Fibroblast of lung (primary cell): Measurements from ENCODE around the gene MEF2A. TPM values are rescaled to one million over a fixed set of nuclear protein-coding genes. Genes with fewer than 3 reads are reported as not detected.
A peak's percentile ranks its signal among the peaks of the same experiment; 100 is the strongest.

Source experiments
- DNase-seq, 2 donors: peaks; one replicate each; pipeline versions ENCODE4 v3.0.0 to v3.0.0-alpha.2; 2010; ENCODE audit warnings: low read depth in 2 of 2
- H2AFZ ChIP-seq: 2 replicates; pipeline ENCODE4 v1.5.1; 2012; ENCODE audit warnings: low read length, control low read depth, inconsistent platforms
- H3K27ac ChIP-seq: 2 replicates; pipeline ENCODE4 v1.5.1; 2011; ENCODE audit warnings: low read length, control low read depth; ENCODE audit not compliant: insufficient read depth
- H3K27me3 ChIP-seq: 2 replicates; pipeline ENCODE4 v1.5.1; 2011; ENCODE audit warnings: mild to moderate bottlenecking, low read length; ENCODE audit not compliant: control insufficient read depth, insufficient read depth
- H3K36me3 ChIP-seq: 2 replicates; pipeline ENCODE4 v1.5.1; 2011; ENCODE audit warnings: low read length; ENCODE audit not compliant: control insufficient read depth, insufficient read depth
- H3K4me1 ChIP-seq: 2 replicates; pipeline ENCODE4 v1.5.1; 2011; ENCODE audit warnings: low read length; ENCODE audit not compliant: control insufficient read depth, insufficient read depth; ENCODE audit errors: extremely low read depth
- H3K4me2 ChIP-seq: 2 replicates; pipeline ENCODE4 v1.5.1; 2011; ENCODE audit warnings: low read length, control low read depth; ENCODE audit not compliant: insufficient read depth; ENCODE audit errors: extremely low read depth
- H3K4me3 ChIP-seq, 4 experiments: fragments of 200-600 bp in 1 of 4; sonication (generic) in 1 of 4; replicated peaks in 1 of 4; 2 replicates each; pipeline ENCODE4 v1.5.1; 2011 to 2016; ENCODE audit warnings: low read length in 4 of 4, low read depth in 3 of 4, mild to moderate bottlenecking in 3 of 4, control low read depth in 2 of 4, inconsistent platforms in 1 of 4, mixed read lengths in 1 of 4; ENCODE audit not compliant: insufficient read depth in 1 of 4; ENCODE audit errors: control extremely low read depth in 1 of 4
- H3K79me2 ChIP-seq: 2 replicates; pipeline ENCODE4 v1.5.1; 2012; ENCODE audit warnings: mild to moderate bottlenecking, low read length, inconsistent platforms; ENCODE audit not compliant: control insufficient read depth, insufficient read depth
- H3K9ac ChIP-seq: 2 replicates; pipeline ENCODE4 v1.5.1; 2011; ENCODE audit warnings: mild to moderate bottlenecking, low read length, control low read depth; ENCODE audit not compliant: insufficient read depth
- H3K9me3 ChIP-seq: 2 replicates; pipeline ENCODE4 v1.5.1; 2012; ENCODE audit warnings: low read depth, low read length; ENCODE audit not compliant: control insufficient read depth, insufficient read depth
- H4K20me1 ChIP-seq: 2 replicates; pipeline ENCODE4 v1.5.1; 2011; ENCODE audit warnings: low read length; ENCODE audit not compliant: control insufficient read depth, insufficient read depth; ENCODE audit errors: extremely low read depth
- CTCF ChIP-seq, 2 donors: IDR thresholded peaks in 1 of 2; conservative IDR thresholded peaks in 1 of 2; 1 replicate in 1 of 2; 2 replicates in 1 of 2; pipeline ENCODE4 v1.5.1; 2011 to 2012; ENCODE audit warnings: low read length in 2 of 2, control low read depth in 1 of 2, inconsistent platforms in 1 of 2, low read depth in 1 of 2, mild to moderate bottlenecking in 1 of 2
- EZH2 ChIP-seq: IDR thresholded peaks from 2 replicates; pipeline ENCODE4 v1.5.1; 2012; ENCODE audit warnings: low read length, control low read depth, mild to moderate bottlenecking; ENCODE audit errors: missing control alignments
- polyA plus RNA-seq, 2 donors: library from polyadenylated mRNA; depleted of rRNA in 1 of 2; stranded (reverse) in 1 of 2; unstranded in 1 of 2; fragments of >200 nt; gene quantifications; 2 replicates each; pipeline ENCODE4 v1.2.1, GENCODE V29; 2011 to 2012; ENCODE audit warnings: missing spikeins in 1 of 2
- total RNA-seq: library from RNA; depleted of rRNA; stranded (reverse); fragments of >200 nt; gene quantifications from 2 replicates; pipeline ENCODE4 v1.2.1, GENCODE V29; 2014

MEF2A gene
- total and polyA plus RNA-seq, 2 donors (not counting 1 experiment from before 2014, with no cell fraction given): 24.6 to 40.4 TPM

GRCh38 chr15:99704444-99704838 lies 138.7 kb downstream of the MEF2A start:
- H3K9ac ChIP-seq: no peak overlapping the region
- H4K20me1 ChIP-seq: no peaks in the 10 kb centered on the region
- no peaks in the 10 kb centered on the region for H3K27me3 ChIP-seq

GRCh38 chr15:99706557-99707303 lies 140.9 kb downstream of the MEF2A start:
- Histone ChIP-seq H3K9me3 (no peaks in the 10 kb centered on the region), H3K9ac (no peak overlapping the region), H4K20me1 (no peaks in the 10 kb centered on the region), H3K4me3 (no peak overlapping the region), H3K4me2 (peak overlapping the region; percentile 25), H2AFZ (no peak overlapping the region), H3K27ac (no peak overlapping the region), H3K36me3 (peaks cover 4% of the 10 kb centered on the region), H3K79me2 (no peaks in the 10 kb centered on the region), H3K4me1 (peaks cover 16% of the 10 kb centered on the region), H3K27me3 (no peaks in the 10 kb centered on the region)
- TF ChIP-seq CTCF (conservative IDR thresholded peaks at IDR 0.05 in 1 of 2, IDR thresholded peaks at IDR 0.05 in 1 of 2; ENCODE audit: low read depth in 1 of 2, low read length in 2 of 2) (no peak), EZH2 (no peak)
- DNase-seq: no peak

More at GRCh38 chr15:99704444-99704838, 138.7 kb downstream of the MEF2A start:
- Histone ChIP-seq H3K4me2 (peak overlapping the region; percentile 34), H3K79me2 (no peaks in the 10 kb centered on the region), H3K9me3 (no peaks in the 10 kb centered on the region), H3K4me1 (peaks cover 14% of the 10 kb centered on the region), H2AFZ (no peak overlapping the region), H3K36me3 (no peaks in the 10 kb centered on the region), H3K4me3 (no peak overlapping the region), H3K27ac (peak overlapping the region; percentile 28)
- peak; percentile 80 to 93 for DNase-seq
- TF ChIP-seq CTCF (conservative IDR thresholded peaks at IDR 0.05 in 1 of 2, IDR thresholded peaks at IDR 0.05 in 1 of 2; ENCODE audit: low read depth in 1 of 2, low read length in 2 of 2): peak; percentile 75 to 76
- TF ChIP-seq EZH2: no peak

- H4K20me1 ChIP-seq: no peaks in the 10 kb centered on the region
- H3K4me2 ChIP-seq: peak overlapping the region; percentile 49
- H3K36me3 ChIP-seq: peaks cover 8% of the 10 kb centered on the region
- H3K4me1 ChIP-seq: peaks cover 16% of the 10 kb centered on the region
- H2AFZ ChIP-seq: no peak overlapping the region
- TF ChIP-seq EZH2 (no peak), CTCF (conservative IDR thresholded peaks at IDR 0.05 in 1 of 2, IDR thresholded peaks at IDR 0.05 in 1 of 2; ENCODE audit: low read depth in 1 of 2, low read length in 2 of 2) (no peak)
- no peaks in the 10 kb centered on the region for H3K79me2 ChIP-seq
- H3K4me3 ChIP-seq: peak overlapping the region in 1 of 4 experiments; percentile 22
- H3K27ac ChIP-seq: peak overlapping the region; percentile 33
- DNase-seq: peak; percentile 39 to 71
- H3K9me3 ChIP-seq: no peaks in the 10 kb centered on the region
- no peak overlapping the region for H3K9ac ChIP-seq
- H3K27me3 ChIP-seq: no peaks in the 10 kb centered on the region
Observed at GRCh38 chr15:99707473-99708270, 141.9 kb downstream of the MEF2A start.
